ENCODE results near the gene TIAM1. TPM values are rescaled to one million over a fixed set of nuclear protein-coding genes. Genes with fewer than 3 reads are reported as not detected.
A peak's percentile ranks its signal among the peaks of the same experiment; 100 is the strongest.

Gene TIAM1
- total RNA-seq, 2 experiments from 2014 or later, result 15.0 to 25.1 TPM

DNA sequence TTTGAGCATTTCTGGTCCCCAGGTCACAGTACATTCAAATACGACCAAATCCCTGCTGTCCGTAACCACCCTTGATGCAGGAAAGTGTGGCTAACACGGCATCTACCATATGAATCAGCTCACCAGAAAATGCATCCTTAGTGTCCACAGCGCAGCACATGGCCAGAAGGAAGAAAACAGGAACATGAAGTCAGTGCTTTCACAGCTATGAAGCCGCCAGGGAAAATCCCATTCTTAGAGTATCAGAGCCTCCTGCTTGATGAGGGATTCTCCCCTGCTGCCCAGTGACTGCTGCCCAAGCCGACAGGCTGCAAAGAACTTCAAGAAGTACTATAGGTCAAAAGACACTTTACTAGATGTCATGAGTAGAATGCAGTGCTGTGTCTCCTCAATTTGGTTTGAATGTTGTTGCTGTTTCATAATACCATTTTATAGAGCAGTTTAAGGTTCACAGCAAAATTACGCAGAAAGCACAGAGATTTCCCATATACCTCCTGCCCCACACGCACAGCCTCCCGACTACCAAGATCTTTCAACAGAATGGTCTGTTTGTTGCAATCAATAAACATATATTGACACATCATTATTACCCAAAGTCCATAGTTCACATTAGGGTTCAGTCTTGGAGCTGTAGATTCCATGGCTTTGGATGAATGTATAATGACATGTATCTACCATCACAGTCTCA, 14.5 kb downstream of the TIAM1 start:
- Histone ChIP-seq H2AFZ (ENCODE audit: low read length) (no peak overlapping the region), H3K79me2 (ENCODE audit: insufficient read depth, low read depth, low read length) (no peaks in the 10 kb centered on the region), H3K4me2 (ENCODE audit: low read length) (no peak overlapping the region), H4K20me1 (ENCODE audit: insufficient read depth, low read length) (no peaks in the 10 kb centered on the region), H3K9me2 (ENCODE audit: insufficient read depth, low read length) (no peaks in the 10 kb centered on the region), H3K27ac (ENCODE audit: low read depth, low read length, poor library complexity, severe bottlenecking) (no peak overlapping the region), H3K36me3 (ENCODE audit: insufficient read depth, low read length) (no peaks in the 10 kb centered on the region), H3K4me3 (ENCODE audit: low read depth, low read length, poor library complexity, severe bottlenecking) (no peak overlapping the region), H3K9me3 (ENCODE audit: low read length) (no peaks in the 10 kb centered on the region), H3K4me1 (ENCODE audit: insufficient read depth, low read length, poor library complexity, severe bottlenecking) (peaks cover 15% of the 10 kb centered on the region)
- no peak for DNase-seq (ENCODE audit: low spot score)
- TF ChIP-seq, protein P1, sequence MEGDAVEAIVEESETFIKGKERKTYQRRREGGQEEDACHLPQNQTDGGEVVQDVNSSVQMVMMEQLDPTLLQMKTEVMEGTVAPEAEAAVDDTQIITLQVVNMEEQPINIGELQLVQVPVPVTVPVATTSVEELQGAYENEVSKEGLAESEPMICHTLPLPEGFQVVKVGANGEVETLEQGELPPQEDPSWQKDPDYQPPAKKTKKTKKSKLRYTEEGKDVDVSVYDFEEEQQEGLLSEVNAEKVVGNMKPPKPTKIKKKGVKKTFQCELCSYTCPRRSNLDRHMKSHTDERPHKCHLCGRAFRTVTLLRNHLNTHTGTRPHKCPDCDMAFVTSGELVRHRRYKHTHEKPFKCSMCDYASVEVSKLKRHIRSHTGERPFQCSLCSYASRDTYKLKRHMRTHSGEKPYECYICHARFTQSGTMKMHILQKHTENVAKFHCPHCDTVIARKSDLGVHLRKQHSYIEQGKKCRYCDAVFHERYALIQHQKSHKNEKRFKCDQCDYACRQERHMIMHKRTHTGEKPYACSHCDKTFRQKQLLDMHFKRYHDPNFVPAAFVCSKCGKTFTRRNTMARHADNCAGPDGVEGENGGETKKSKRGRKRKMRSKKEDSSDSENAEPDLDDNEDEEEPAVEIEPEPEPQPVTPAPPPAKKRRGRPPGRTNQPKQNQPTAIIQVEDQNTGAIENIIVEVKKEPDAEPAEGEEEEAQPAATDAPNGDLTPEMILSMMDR (conservative IDR thresholded peaks at IDR 0.05; ENCODE audit: low read length), result no peak
- TF ChIP-seq EZH2phosphoT487 (IDR thresholded peaks at IDR 0.05; ENCODE audit: borderline replicate concordance, low read depth, low read length), result no peak
- intact Hi-C loops (cut with micrococcal nuclease; ENCODE audit: unreplicated experiment), result no loop called here
- ChIA-PET POLR2A (interaction anchor here (0.6 kb wide), 1 partner anchor 50 kb away, joined by 3 read pairs; no protein-coding TSS in a partner anchor), CTCF (ENCODE audit: unreplicated experiment) (no interaction called here)
- BruUV-seq (replicated peaks), result no TSS peak

DNA sequence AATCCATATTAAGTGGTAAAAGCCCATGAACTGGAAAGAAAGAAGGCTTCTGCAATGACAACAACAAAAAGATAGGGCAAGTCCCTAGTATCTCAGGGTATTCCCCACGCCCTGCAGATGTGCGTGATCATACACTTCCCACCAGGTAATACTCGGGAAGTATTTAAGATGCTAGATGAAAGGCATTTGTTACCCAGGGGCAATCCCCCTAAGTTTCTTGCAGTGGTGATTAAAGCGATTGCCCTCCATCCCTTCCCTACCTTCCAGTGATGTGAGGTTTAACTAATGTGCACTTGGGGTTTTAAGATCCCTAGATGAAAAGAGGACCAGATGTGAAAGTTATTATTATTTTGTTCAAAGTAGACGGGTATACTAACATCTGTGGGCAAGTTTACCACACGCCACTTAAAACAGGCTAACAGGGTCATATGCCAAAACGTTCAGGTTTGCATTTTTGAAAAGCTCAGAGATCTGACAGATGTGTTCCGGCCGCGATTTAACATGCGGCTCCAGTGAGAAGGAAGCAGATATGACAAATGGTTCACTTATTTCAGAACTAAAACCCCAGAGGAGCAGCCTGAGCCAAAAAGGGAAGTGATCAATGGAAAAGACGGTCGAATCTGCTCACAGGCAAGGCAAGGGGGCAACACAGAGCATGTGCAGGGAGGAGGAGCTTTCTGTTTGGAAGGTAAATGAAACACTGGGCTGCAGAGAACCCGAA, 17.4 kb downstream of the TIAM1 start:
- Histone ChIP-seq H4K20me1 (ENCODE audit: insufficient read depth, low read length) (no peaks in the 10 kb centered on the region), H3K4me1 (ENCODE audit: insufficient read depth, low read length, poor library complexity, severe bottlenecking) (peaks cover 15% of the 10 kb centered on the region), H2AFZ (ENCODE audit: low read length) (peak overlapping the region; percentile 40; the same call in 1 of the 2 replicates), H3K9me2 (ENCODE audit: insufficient read depth, low read length) (no peaks in the 10 kb centered on the region), H3K4me2 (ENCODE audit: low read length) (peak overlapping the region; percentile 30), H3K9me3 (ENCODE audit: low read length) (no peaks in the 10 kb centered on the region), H3K79me2 (ENCODE audit: insufficient read depth, low read depth, low read length) (no peaks in the 10 kb centered on the region), H3K27ac (ENCODE audit: low read depth, low read length, poor library complexity, severe bottlenecking) (peak overlapping the region; percentile 51), H3K36me3 (ENCODE audit: insufficient read depth, low read length) (no peaks in the 10 kb centered on the region), H3K4me3 (ENCODE audit: low read depth, low read length, poor library complexity, severe bottlenecking) (peak overlapping the region; percentile 14)
- CTCF ChIA-PET (ENCODE audit: unreplicated experiment), result no interaction called here
- TF ChIP-seq, protein P1 (conservative IDR thresholded peaks at IDR 0.05; ENCODE audit: low read length), result no peak
- no peak for TF ChIP-seq EZH2phosphoT487 (IDR thresholded peaks at IDR 0.05; ENCODE audit: borderline replicate concordance, low read depth, low read length)
- POLR2A ChIA-PET, result interaction anchor here (0.6 to 1.6 kb wide), 8 partner anchors 8 to 232 kb away, joined by 3 to 7 read pairs (median 4); no protein-coding TSS in a partner anchor
- BruUV-seq (replicated peaks), result no TSS peak
- intact Hi-C loops (cut with micrococcal nuclease; ENCODE audit: unreplicated experiment), result no loop called here
- peak; percentile 69 for DNase-seq (ENCODE audit: low spot score)

DNA sequence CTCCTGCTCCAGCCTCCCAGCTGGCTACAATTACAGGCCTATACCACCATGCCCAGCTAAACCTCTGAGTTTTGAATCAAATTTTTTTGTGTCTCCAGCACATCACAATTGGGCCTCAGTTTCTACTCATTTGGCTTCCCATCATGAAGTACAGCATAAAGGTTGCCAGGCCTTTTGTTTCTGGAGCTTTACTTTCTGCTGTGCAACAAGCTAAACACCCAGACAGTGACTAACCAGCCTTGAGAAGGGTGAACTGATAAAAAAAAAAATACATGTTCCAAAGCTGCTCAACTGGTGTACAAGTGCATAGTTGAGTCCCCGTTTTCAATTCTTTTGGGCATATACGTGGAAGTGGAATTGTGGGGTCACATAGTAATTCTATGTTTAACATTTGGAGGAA, 25.1 kb downstream of the TIAM1 start:
- TF ChIP-seq, protein P1 (conservative IDR thresholded peaks at IDR 0.05; ENCODE audit: low read length), result no peak
- no peak for TF ChIP-seq EZH2phosphoT487 (IDR thresholded peaks at IDR 0.05; ENCODE audit: borderline replicate concordance, low read depth, low read length)
- intact Hi-C loops (cut with micrococcal nuclease; ENCODE audit: unreplicated experiment), result no loop called here
- no peaks in the 10 kb centered on the region for H3K9me2 ChIP-seq (ENCODE audit: insufficient read depth, low read length)
- ChIA-PET CTCF (ENCODE audit: unreplicated experiment) (no interaction called here), POLR2A (interaction anchor here (0.7 to 0.9 kb wide), 2 partner anchors 8 to 137 kb away, joined by 3 read pairs; no protein-coding TSS in a partner anchor)
- H3K79me2 ChIP-seq (ENCODE audit: insufficient read depth, low read depth, low read length), result no peaks in the 10 kb centered on the region
- no peak overlapping the region for H3K4me2 ChIP-seq (ENCODE audit: low read length)
- H4K20me1 ChIP-seq (ENCODE audit: insufficient read depth, low read length), result no peaks in the 10 kb centered on the region
- no peaks in the 10 kb centered on the region for H3K36me3 ChIP-seq (ENCODE audit: insufficient read depth, low read length)
- no peak overlapping the region for H3K4me3 ChIP-seq (ENCODE audit: low read depth, low read length, poor library complexity, severe bottlenecking)
- no peak overlapping the region for H3K27ac ChIP-seq (ENCODE audit: low read depth, low read length, poor library complexity, severe bottlenecking)
- DNase-seq (ENCODE audit: low spot score), result no peak
- H2AFZ ChIP-seq (ENCODE audit: low read length), result no peak overlapping the region
- H3K4me1 ChIP-seq (ENCODE audit: insufficient read depth, low read length, poor library complexity, severe bottlenecking), result no peaks in the 10 kb centered on the region
- H3K9me3 ChIP-seq (ENCODE audit: low read length), result no peaks in the 10 kb centered on the region
- no TSS peak for BruUV-seq (replicated peaks)
